Tibial artery (tissue), 4 donors: ENCODE measurements around the gene TET1.

ENCODE experiments used
- DNase-seq, 2 donors: peaks; one replicate each; pipeline ENCODE4 v3.0.0-alpha.2; 2019
- H3K27ac ChIP-seq, 2 donors: fragments of 200-600 bp; sonication (generic) in 1 of 2; 1 replicate in 1 of 2; 2 replicates in 1 of 2; pipeline ENCODE4 v1.5.1; 2018 to 2019; ENCODE audit warnings: mild to moderate bottlenecking in 1 of 2
- H3K27me3 ChIP-seq, 2 donors: fragments of 200-600 bp; sonication (generic) in 1 of 2; one replicate each; pipeline versions ENCODE4 v1.5.1 to v1.6.0; 2016 to 2019
- H3K36me3 ChIP-seq, 3 donors: fragments of 200-600 bp; sonication (generic) in 2 of 3; one replicate each; pipeline ENCODE4 v1.5.1; 2016 to 2019; ENCODE audit warnings: mild to moderate bottlenecking in 2 of 3
- H3K4me1 ChIP-seq, 4 donors: fragments of 200-600 bp; sonication (generic) in 2 of 4; 1 replicate in 3 of 4; 2 replicates in 1 of 4; pipeline ENCODE4 v1.5.1; 2016 to 2019
- H3K4me3 ChIP-seq, 2 donors: fragments of 200-600 bp; sonication (generic) in 1 of 2; 1 replicate in 1 of 2; 2 replicates in 1 of 2; pipeline ENCODE4 v1.5.1; 2018 to 2019; ENCODE audit warnings: mild to moderate bottlenecking in 2 of 2
- H3K9me3 ChIP-seq, 3 donors: fragments of 200-600 bp; sonication (generic) in 1 of 3; one replicate each; pipeline ENCODE4 v1.5.1; 2016 to 2019
- intact Hi-C: fragments of 100-400 bp; cut with DNase I; formaldehyde crosslinking; loops from one replicate; pipeline ENCODE4 v1.15.0; 2023; ENCODE audit warnings: low total_unique reads
- TF ChIP-seq, protein P1 (sequence below), 2 experiments: fragments of 200-600 bp in 1 of 2; fragments of 450-650 bp in 1 of 2; IDR thresholded peaks; one replicate each; pipeline ENCODE4 v1.5.1; 2017 to 2019; ENCODE audit warnings: antibody characterized with exemption in 2 of 2, mild to moderate bottlenecking in 1 of 2, moderate library complexity in 1 of 2

TET1 gene

DNA sequence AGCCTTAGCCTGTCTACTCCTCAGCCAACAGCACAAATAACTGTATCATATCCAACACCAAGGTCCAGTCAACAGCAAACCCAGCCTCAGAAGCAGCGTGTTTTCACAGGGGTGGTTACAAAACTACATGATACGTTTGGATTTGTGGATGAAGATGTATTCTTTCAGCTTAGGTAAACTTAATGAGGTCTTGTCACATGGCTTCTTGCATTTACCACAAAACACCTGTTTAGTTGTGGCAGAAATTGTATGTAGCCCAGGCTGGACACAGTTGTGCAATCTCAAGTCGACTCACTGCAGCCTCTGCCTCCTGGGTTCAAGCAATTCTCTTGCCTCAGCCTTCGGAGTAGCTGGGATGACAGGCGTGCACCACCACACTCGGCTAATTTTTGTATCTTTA lies 182.3 kb downstream of the TET1 start:
- H3K36me3 ChIP-seq, result peaks cover 88 to 94% (median 91%) of the 10 kb centered on the region in 3 donors

More for the DNA sequence above, 182.3 kb downstream of the TET1 start:
- H3K27ac ChIP-seq, result no peak overlapping the region
- no peak overlapping the region for H3K4me3 ChIP-seq
- H3K27me3 ChIP-seq, result no peaks in the 10 kb centered on the region
- H3K4me1 ChIP-seq, result no peaks in the 10 kb centered on the region
- no peaks in the 10 kb centered on the region for H3K9me3 ChIP-seq
- DNase-seq, result no peak
- TF ChIP-seq, protein P1, sequence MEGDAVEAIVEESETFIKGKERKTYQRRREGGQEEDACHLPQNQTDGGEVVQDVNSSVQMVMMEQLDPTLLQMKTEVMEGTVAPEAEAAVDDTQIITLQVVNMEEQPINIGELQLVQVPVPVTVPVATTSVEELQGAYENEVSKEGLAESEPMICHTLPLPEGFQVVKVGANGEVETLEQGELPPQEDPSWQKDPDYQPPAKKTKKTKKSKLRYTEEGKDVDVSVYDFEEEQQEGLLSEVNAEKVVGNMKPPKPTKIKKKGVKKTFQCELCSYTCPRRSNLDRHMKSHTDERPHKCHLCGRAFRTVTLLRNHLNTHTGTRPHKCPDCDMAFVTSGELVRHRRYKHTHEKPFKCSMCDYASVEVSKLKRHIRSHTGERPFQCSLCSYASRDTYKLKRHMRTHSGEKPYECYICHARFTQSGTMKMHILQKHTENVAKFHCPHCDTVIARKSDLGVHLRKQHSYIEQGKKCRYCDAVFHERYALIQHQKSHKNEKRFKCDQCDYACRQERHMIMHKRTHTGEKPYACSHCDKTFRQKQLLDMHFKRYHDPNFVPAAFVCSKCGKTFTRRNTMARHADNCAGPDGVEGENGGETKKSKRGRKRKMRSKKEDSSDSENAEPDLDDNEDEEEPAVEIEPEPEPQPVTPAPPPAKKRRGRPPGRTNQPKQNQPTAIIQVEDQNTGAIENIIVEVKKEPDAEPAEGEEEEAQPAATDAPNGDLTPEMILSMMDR (IDR thresholded peaks at IDR 0.05), result no peak
- intact Hi-C loops, result no loop called here
